GM19395 (cell line): ENCODE results near the gene SGPL1.

Experiments
- ATAC-seq: cut with Tn5 transposase; IDR thresholded peaks from one replicate; pipeline ENCODE4 v1.9.1; 2021; ENCODE audit warnings: mild to moderate bottlenecking, moderate library complexity; ENCODE audit not compliant: unreplicated experiment

Gene SGPL1

GRCh38 chr10:70902661-70903261 lies 87.0 kb downstream of the SGPL1 start:
- ATAC-seq: no peak

GRCh38 chr10:70903262-70903921 lies 87.6 kb downstream of the SGPL1 start:
- ATAC-seq: no peak

- ATAC-seq: no peak
Observed at GRCh38 chr10:70905071-70906021, 89.6 kb downstream of the SGPL1 start.

- ATAC-seq: no peak
Observed at GRCh38 chr10:70906031-70906783, 90.5 kb downstream of the SGPL1 start.

- no peak for ATAC-seq
Observed at GRCh38 chr10:70906953-70907636, 91.3 kb downstream of the SGPL1 start.

- ATAC-seq: no peak
Observed at GRCh38 chr10:70907637-70908405, 92.1 kb downstream of the SGPL1 start.

GRCh38 chr10:70908406-70909296 lies 92.9 kb downstream of the SGPL1 start:
- ATAC-seq: no peak

GRCh38 chr10:70909326-70909935 lies 93.7 kb downstream of the SGPL1 start:
- no peak for ATAC-seq

GRCh38 chr10:70910486-70911341 lies 95.0 kb downstream of the SGPL1 start:
- no peak for ATAC-seq

- no peak for ATAC-seq
Observed at GRCh38 chr10:70911386-70911785, 95.6 kb downstream of the SGPL1 start.

- no peak for ATAC-seq
Observed at GRCh38 chr10:70912556-70912955, 96.8 kb downstream of the SGPL1 start.

GRCh38 chr10:70913191-70913892 lies 97.6 kb downstream of the SGPL1 start:
- no peak for ATAC-seq

- ATAC-seq: no peak
Observed at GRCh38 chr10:70913893-70914240, 98.1 kb downstream of the SGPL1 start.

GRCh38 chr10:70914316-70914864 lies 98.6 kb downstream of the SGPL1 start:
- ATAC-seq: no peak

GRCh38 chr10:70915206-70915605 lies 99.5 kb downstream of the SGPL1 start:
- no peak for ATAC-seq

GRCh38 chr10:70915806-70916205 lies 100.1 kb downstream of the SGPL1 start:
- no peak for ATAC-seq
